Measurements from ENCODE around the gene ZNF766.
"Not testable (repeated sequence)": the region's sequence is repeated elsewhere in the genome, so short reads cannot be mapped to it uniquely, and the experiment has no call there.

Gene ZNF766

DNA sequence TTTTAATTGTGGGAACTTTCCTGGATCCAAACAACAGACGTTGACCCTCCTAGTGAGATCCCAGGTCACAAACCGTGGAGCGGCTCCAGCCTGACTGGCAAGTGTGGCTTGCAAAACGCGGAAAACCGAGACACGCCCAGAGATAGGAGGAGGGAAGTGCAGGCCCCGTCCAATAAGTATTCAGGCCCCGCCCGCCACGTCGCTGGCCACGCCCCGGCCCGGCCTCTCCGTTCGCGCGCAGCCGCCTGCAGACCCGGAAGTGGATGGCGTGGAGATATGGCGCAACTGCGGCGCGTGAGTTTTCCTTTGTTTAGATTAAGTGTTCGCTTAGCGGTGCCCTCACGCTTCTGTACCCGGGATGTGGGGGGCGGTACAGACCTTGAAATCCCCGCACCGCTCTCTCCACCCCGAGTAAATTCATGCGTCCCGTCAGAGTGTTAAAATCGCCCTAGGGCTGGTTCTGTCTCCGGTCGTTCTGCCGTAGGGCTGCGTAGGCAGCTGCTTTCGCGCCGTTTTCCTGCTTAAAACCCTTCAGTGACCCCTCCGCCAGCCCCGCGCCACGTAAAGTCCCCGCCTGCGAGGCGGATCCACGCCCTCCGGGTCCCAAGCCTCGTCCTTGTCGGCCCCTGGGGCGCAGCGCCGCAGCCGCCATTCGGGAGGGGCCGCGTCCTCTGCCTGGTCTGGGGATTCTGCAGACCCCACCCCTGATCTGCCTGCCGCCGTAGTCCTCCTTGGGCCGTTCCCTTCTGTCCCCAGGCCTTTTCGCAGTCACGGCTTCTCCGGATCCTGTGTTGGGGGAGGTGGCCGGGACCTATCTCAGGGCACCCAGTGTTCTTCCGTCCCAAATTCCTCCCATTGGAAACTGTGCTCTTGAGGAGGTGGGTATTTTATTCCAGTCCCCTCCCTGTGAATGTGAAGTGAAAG is at the start of gene ZNF766:
Gene ZNF766, plus strand, starts transcription at position 250 of the 924 bp plus-strand sequence. Its CDS starts 27 bp downstream, at position 277.
- peak; percentile 98 for DNase-seq

DNA sequence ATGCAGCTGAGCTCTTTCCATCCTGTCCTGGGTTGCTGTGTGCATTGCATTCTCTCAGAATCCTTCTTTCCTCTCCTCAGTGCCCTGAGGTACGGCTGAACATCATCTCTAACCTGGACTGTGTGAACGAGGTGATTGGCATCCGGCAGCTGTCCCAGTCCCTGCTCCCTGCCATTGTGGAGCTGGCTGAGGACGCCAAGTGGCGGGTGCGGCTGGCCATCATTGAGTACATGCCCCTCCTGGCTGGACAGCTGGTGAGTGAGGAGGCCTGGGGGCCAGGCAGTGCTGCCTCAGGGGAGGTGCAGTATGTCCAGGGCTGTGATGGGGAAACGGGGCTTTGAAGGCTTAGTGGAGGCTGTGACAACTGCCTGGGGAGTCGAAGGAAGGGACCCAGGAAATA is 49.8 kb upstream of the ZNF766 start:
- no peak for DNase-seq

DNA sequence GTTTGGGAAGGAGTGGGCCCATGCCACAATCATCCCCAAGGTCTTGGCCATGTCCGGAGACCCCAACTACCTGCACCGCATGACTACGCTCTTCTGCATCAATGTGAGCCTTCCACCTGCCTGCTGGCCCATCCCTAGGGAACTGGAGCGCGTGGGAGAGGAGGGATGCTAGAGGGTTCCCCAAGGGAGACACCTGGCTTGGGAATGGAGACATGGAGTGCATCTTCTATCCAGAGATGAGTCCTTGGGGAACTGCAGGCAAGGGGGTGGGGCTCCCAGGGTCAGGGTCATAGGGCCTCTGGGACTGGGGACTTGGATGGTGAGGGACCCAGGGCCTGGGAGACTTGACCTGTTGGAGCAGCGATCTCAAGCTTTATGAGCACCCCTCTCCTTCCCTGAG is 48.4 kb upstream of the ZNF766 start:
- DNase-seq: no peak

DNA sequence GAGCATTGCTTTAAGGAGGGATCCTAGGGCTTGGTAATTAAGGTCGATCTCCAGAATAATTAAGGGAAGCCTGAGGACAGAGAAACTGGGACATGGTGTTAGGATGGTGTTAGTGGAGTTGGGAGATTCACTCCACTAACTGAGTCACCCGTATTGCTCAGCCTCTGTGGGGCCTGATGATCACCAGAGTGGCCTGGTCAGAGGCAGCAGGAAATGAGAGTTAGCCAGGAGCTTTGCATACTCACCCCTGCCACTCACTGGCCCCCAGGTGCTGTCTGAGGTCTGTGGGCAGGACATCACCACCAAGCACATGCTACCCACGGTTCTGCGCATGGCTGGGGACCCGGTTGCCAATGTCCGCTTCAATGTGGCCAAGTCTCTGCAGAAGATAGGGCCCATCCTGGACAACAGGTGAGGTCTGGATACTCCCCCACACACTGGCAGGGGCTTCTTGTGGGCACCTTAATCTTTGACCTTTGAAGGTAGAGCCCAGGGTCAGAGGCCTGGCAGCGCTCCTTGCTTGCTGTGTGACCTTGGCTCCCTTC is 47.5 kb upstream of the ZNF766 start:
- no peak for DNase-seq

DNA sequence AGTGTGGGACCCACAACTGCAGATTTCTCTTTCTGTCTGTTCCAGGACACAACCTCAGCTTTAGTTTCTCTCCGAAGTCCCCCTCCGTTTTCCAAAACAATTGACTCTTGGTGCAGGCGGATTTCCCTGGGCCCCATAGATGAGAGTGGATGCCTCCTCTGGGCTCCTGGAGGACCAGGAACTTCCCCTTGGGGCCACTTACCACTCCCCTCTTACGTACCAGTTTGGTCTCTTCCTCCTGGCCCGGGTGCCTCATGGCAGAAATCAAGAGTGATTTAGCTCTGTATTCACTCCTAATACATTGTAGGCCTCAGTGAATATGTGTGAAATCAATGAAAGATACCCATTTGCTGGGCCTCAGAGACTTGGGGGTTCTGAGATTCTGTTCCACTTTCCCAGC is 45.2 kb upstream of the ZNF766 start:
- no peak for DNase-seq

DNA sequence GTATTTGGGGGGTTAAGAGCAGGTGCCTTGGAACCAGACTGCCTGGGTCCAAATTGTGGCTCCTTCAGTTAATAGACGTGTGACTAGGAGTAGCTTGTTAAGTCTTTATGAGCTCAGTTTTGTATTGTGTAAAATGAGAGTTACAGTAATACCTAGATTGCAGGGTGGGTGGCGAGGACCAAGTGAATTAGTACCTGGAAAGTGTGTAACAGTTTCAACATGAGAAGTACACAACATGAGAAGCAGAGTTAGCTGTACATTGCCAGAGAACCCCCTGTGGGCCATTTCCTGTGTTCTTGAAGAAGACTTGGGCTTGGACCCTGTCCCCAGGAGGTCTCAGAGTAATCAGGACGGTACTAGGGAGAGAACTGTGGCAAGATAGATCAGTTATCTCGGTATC is 42.7 kb upstream of the ZNF766 start:
- no peak for DNase-seq

DNA sequence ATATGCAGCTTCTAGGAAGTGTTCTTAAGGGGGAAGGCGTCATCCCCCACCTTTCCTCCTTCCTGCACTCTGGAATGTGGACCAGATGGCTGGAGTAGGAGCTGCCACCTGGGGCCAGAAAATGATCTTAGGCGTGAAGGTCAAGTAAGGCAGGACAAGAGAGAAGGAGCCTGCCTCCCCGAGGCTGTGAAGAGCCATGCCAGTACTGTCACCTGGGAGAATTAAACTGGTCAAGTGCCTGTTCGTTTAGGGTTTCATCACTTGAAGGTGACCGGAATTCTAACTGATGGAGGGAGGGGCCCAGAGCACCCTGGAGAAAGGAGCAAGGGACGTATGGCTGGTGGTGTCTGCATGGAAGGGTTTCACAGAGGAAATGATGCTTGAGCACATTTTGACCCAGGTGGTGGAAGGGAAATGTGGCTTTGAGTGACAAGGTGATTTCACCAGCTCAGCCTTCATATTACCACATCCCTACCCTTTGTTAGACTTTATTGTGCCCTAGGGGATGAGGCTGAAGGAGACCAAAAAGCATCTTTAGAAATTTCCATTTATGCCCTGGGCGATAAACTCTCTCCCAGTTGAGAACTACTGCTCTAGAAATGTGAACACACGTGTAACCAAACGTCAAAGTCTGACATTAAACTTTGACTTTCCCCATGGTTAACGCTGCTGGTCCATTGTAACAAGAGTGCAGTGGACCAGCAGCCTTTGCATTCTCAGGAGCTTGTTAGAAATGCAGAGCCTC is 42.0 kb upstream of the ZNF766 start:
- DNase-seq: no peak

DNA sequence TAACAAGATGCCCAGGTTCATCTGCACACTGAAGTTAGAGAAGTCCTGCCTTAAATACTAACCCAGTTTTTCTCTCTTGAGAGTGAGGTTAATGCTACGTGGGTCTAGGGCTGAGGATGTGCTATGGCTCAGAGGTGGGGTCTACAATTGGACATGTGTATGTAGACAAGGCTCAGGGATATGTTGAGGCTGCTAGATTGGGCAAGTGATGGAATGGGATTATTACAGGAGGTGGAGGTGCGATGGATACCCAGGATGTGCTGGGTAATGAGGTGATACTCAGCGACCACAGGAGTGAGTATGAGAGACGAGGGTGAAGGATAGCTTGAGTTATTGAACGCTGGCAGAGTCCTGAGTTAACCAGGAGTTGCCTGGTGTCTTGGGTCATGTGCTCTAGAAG is 41.4 kb upstream of the ZNF766 start:
- no peak for DNase-seq

DNA sequence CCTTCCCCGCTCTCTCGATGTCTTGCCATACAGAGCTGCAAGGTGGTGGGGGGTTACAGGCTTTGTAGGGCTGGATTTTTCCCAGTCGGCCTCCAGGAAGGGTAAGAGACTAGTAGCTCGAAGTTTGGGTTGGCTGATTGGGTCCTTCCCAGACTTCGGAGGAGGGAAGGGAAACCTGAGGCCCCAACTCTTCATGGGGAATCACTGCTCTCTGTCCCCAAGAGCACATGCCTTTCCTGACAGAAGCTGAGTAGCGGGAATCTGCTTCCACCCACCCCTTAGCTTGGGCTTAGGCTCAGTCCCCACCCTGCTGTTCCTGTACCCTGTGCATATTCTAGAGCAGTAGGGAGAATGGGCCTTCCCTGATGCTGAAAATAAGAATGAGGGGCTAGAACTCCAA is 39.9 kb upstream of the ZNF766 start:
- DNase-seq: no peak

DNA sequence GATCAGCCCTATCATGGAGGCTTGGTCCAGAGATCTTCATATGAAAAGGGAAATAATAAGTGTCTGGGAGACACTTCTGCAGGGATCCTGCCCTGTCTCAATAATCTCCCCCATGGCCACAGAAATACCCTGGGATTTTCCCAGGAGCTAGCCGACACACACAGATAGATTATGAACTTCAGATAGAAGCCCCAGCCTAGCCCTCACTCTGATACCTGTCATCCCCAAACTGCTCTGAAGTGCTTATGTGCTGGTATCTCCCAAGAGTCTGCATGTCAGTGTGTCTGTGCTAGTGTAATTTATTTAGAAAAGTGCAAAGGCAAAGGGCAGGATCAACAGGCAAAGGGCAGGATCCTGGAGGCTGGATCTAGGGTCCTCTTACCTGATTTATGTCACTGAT is 38.7 kb upstream of the ZNF766 start:
- DNase-seq: no peak

DNA sequence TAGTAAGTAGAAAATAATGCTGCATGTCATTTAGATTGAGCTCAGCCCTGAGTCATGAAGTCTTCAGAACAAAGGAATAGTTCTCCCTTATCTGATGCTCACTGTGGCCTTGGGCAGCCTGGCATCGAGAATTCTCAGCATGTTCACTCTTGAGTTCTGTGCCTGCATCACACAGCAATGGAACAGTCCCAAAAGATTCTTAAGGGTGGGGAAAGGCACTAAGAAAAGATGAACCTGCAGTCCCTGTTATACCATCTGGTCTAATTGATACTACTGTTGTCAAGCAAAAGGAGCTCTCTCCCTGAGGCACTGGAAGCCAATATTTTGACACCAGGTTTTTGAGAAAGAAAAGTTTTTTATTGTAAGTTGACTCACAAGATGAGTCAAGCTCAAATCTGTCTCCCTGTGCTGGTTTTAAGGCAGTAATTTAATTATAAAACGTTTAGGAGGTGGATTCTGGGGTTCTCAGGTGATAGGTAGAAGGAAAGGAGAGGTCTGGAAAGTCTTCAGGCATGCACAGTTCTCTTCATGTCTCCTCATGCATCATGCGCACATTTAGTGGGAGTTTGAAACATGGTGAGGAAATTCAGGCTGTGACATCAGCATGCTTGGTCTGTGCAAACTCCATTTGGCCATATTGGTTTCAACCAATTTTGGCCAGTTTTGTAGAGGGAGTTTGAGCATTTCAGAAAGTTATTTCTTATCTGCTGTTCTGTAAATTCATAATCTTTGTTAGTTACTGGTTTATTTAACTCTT is 38.1 kb upstream of the ZNF766 start:
- no peak for DNase-seq

DNA sequence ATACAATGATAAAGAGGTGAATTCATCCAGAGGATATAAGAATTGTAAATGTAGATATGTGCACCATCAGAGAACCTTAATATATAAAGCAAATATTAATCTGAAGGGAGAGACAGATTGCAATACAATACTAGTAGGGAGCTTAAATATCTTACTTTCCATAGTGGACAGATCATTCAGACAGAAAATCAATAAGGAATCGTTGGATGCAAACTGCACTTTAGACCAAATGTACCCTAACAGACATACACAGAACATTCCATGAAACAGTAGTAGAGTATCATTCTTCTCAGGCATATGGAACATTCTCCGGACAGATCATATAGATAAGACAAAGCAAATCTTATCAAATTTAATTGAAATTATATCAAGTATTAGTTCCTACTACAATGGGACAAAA is 35.0 kb upstream of the ZNF766 start:
- no peak for DNase-seq

DNA sequence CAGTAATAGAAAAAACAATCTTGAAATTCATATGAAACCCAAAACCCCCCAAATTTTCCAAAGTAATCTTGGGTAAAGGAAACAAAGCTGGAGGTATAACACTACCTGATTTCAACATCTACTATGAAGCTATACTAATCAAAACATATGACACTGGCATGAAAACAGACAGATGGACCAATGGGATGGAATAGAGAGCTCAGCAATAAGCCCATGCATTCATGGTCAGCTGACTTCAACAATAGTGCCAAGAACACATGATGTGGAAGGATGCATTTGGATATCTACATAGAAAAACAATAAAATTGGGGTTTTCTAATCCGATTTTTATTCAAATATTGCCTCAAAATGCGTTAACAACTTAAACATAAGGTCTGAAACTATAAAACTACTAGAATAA is 32.2 kb upstream of the ZNF766 start:
- no peak for DNase-seq

DNA sequence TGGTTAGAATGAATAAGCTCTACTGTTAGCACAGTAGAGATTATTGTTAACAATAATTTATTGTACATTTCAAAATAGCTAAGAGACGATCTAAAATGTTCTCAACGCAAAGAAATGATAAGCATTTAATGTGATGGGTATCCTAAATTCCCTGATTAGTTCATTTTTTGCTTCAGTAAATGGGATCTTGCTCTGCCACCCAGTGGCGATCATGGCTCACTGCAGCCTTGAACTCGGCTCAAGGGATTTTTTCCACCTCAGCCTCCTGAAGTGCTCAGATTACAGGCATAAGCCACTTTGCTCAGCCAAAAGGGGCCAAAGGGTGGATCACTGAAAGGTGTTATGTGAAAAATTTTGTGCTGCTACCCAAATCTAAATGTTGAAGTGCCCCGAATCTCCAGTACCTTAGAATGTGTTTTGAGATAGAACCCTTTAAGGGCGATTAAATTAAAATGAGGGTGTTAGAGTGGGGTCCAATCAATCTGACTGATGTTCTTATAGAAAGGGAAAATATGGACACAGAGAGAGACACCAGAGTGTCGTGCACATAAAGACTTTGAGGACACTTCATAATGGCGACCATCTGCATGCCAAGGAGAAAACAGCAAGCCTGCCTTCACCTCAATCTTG is 31.5 kb upstream of the ZNF766 start:
- DNase-seq: peak; percentile 53

DNA sequence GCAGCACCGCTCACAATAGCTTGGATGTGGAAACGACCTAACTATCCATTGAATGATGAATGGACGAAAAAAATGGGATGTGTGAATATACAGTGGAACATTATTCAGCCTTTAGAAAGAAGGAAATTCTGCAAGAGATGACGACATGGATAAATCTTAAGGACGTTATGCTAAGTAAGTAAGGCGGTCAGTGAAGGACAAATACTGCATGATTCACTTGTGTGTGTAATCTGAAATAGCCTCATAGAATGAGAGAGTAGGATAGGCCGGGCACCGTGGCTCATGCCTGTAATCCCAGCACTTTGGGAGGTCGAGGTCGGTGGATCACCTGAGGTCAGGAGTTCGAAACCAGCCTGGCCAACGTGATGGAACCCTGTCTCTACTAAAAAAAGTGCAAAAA is 25.4 kb upstream of the ZNF766 start:
- no peak for DNase-seq

DNA sequence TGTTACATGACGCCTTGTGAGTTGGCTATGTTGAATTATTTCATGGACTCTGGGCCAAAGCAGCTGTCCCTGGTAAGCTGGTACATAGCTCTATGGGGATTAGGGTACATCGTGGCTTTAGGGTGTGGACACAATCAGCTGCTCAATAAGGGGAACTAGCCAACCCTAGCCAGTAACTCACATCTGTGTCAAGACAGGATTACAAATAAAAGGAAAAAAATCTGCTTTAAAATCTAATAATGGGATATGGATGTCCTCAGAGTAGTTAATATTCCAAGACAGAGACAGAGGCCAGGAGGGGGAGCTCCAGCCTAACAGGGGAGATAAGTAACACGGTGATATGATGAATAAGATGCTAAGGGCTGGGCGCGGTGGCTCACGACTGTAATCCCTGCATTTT is 21.1 kb upstream of the ZNF766 start:
- DNase-seq: peak; percentile 41

DNA sequence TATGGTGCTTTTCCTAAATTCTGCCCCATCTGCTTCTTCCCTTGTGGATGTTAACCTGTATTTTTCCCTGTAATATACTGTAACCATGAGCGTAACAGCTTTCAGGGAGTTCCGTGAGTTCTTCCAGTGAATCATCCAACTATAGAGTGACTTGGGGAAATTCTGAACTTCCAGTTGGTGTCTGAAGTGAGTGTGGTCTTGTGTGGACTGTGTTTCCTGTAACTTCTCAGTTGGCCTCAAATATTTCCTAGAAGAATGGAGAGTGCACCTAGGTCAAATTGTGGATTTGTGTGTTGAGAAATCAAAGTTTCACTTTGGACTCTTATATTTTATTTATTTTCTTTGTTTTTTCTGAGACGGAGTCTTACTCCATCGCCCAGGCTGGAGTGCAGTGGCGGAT is 11.0 kb upstream of the ZNF766 start:
- DNase-seq: no peak

DNA sequence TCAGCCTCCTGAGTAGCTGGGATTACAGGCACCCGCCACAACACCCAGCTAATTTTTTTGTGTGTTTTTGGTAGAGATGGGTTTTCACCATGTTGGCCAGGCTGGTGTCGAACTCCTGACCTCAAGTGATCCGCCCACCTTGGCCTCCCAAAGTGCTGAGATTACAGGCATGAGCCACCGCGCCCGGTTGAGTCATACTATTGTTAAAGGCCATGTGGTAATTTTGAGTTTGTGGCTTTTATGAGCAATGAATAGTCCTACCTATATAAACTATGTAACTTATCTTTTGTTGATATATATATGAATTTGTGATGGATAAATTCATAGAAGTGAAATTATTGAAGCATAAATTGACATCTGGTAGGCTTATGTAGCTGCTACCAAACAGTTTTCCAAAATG is 3.8 kb upstream of the ZNF766 start:
- not testable (repeated sequence) for DNase-seq

DNA sequence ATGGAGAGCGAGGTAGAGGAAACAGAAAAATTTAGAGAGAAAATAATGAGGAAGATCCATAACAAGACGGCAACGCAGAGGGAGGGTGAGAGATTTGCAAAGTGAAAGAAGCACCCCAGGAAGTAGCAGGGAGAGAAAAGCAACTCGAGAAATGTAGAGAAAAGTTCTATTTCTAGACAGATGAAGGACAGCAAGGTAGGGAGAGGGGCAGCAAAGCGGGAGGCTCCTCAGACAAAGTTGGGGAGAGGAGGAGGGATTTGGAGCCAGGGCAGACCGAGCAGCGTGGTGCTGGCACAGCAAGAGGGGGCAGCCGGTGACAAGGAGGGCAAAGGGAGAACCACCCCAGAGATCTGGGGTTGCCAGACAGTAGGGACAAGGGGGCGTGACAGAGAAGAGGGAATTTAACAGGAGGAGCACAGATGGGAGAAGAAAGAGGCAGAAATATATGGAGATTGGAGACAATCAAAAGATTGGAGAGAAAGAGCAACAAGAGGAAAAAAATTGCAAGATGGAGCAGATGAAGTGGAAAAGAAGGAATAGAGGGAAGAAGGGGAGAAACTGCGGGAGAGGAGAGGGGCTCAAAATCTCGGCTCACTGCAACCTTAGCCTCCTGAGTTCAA is 989 bp downstream of the ZNF766 start:
- DNase-seq: no peak

DNA sequence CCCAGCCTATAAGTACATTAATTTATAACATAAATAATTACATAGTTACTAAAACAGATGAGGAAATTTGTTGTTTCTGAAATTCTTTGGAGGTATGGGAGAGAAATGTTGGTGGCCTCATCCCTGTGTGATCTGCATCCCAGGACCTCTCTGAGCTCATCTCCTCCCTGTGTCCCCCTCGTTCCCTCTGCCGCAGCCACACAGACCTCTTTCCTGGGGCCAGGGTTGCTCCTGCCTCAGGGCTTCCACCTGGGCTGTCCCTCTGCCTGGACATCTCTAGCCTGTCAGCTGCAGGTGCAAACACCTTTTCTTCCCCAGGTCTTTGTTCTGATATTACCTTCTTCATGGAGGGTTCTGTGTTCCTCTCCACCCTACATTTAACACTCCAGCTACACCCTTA is 3.9 kb downstream of the ZNF766 start:
- DNase-seq: no peak

DNA sequence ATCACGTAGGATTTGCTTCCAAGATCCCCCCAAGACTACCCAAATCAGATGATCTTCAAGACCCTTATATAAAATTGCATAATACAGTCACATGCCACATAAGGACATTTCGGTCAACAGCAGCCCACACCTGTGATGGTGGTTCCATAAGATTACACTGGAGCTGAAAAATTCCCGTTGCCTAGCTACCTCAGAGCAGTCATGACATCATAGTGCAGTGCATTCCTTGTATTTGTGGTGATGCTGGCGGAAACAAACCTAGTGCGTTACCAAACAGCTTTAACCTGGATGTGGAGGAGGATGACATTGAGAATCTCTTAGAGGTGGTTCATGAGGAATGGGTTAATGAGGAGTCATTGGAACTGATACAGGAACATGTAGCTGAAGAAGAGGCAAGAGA is 4.8 kb downstream of the ZNF766 start:
- DNase-seq: no peak

DNA sequence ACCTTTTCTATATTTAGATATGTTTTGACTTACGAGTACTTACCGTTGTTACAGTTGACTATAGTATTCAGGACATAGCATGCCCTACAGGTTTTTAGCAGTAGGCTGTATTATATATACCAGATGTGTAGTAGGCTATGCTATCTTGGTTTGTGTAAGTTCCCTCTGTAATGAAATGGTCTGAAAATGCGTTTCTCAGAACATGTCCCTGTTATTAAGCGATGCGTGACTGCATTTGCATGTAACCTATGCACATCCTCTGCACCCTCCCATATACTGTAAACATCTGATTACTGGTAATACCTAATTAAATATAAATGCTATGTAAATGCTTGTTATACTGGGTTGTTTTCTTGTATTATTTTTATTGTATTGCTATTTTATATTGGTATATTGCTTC is 6.6 kb downstream of the ZNF766 start:
- DNase-seq: no peak
